ENCODE data around the gene PARP8. TPM values are rescaled to one million over a fixed set of nuclear protein-coding genes. Genes with fewer than 3 reads are reported as not detected.

PARP8 gene
- total RNA-seq, 2 experiments from 2014 or later = 42.9 to 48.3 TPM

- CTCF ChIA-PET = no interaction called here
- intact Hi-C loops (cut with micrococcal nuclease) = no loop called here
- Mint-ChIP-seq H3K36me3 (ENCODE audit: low read depth) (peaks cover 29% of the 10 kb centered on the region), H3K4me3 (no peak overlapping the region), H3K9me3 (no peaks in the 10 kb centered on the region), H3K27me3 (no peaks in the 10 kb centered on the region), H3K27ac (peak overlapping the region; percentile 75), H3K4me1 (ENCODE audit: low read depth) (peaks cover 77% of the 10 kb centered on the region)
- ATAC-seq (no peak), DNase-seq (no peak)
- POLR2A ChIA-PET = no interaction called here
- no peak for TF ChIP-seq CTCF (IDR thresholded peaks at IDR 0.05)
Observed at GRCh38 chr5:50697739-50698138, 31.3 kb downstream of the PARP8 start.

DNA sequence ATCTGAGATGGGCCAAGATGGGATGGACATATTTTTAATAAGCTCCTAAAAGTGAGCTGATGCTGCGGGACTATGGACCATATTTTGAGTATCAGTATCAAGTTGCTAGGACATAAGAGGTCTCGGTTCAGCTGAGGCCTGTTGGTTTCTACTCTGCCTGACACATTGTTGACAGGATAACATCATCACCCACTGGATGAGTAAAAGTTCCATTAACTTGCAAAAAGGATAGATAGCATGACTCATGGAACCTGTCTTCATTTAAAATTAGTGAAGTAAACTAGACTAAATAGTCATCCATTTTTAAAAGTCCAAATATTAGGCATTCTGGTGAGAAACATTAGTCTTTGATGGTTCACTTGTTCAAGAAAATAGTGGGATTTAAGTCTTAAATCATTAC is 33.3 kb downstream of the PARP8 start:
- Mint-ChIP-seq H3K4me3 (no peak overlapping the region), H3K4me1 (ENCODE audit: low read depth) (peaks cover 82% of the 10 kb centered on the region), H3K27ac (peak overlapping the region; percentile 75), H3K9me3 (no peaks in the 10 kb centered on the region), H3K27me3 (no peaks in the 10 kb centered on the region), H3K36me3 (ENCODE audit: low read depth) (peaks cover 27% of the 10 kb centered on the region)
- POLR2A ChIA-PET = no interaction called here
- intact Hi-C loops (cut with micrococcal nuclease) = no loop called here
- peak; percentile 50 for DNase-seq
- ATAC-seq = peak; percentile 80
- no peak for TF ChIP-seq CTCF (IDR thresholded peaks at IDR 0.05)
- CTCF ChIA-PET = interaction anchor here (1.2 to 1.4 kb wide), 2 partner anchors 9 to 26 kb away, joined by 3 to 4 read pairs; no protein-coding TSS in a partner anchor

DNA sequence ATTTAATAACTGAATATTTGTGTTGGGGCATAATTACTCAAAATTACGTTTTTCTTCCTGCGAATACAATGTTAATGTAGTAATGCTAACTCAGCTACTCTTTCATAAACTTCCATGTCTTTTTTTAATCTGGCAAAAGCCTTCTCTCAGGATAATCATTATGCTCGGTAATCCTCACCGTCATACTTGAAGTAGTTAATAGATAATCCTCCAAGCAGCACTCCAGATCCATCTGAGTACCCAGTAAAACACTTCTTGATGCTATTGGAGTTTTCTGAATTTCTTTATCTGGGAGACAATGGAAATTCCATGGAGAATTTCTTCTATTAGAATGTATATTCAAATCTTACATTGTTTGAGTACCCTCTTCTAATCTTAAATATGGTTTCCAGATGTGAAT is 34.3 kb downstream of the PARP8 start:
- TF ChIP-seq CTCF (IDR thresholded peaks at IDR 0.05) = no peak
- H3K4me1 Mint-ChIP-seq (ENCODE audit: low read depth) = peaks cover 80% of the 10 kb centered on the region
- ATAC-seq = no peak
- no peaks in the 10 kb centered on the region for H3K9me3 Mint-ChIP-seq
- H3K4me3 Mint-ChIP-seq = no peak overlapping the region
- H3K36me3 Mint-ChIP-seq (ENCODE audit: low read depth) = peaks cover 25% of the 10 kb centered on the region
- ChIA-PET POLR2A (no interaction called here), CTCF (interaction anchor here (1.2 kb wide), 1 partner anchor 8 kb away, joined by 3 read pairs; no protein-coding TSS in a partner anchor)
- intact Hi-C loops (cut with micrococcal nuclease) = no loop called here
- no peak for DNase-seq
- H3K27me3 Mint-ChIP-seq = no peaks in the 10 kb centered on the region
- peak overlapping the region; percentile 75 for H3K27ac Mint-ChIP-seq

DNA sequence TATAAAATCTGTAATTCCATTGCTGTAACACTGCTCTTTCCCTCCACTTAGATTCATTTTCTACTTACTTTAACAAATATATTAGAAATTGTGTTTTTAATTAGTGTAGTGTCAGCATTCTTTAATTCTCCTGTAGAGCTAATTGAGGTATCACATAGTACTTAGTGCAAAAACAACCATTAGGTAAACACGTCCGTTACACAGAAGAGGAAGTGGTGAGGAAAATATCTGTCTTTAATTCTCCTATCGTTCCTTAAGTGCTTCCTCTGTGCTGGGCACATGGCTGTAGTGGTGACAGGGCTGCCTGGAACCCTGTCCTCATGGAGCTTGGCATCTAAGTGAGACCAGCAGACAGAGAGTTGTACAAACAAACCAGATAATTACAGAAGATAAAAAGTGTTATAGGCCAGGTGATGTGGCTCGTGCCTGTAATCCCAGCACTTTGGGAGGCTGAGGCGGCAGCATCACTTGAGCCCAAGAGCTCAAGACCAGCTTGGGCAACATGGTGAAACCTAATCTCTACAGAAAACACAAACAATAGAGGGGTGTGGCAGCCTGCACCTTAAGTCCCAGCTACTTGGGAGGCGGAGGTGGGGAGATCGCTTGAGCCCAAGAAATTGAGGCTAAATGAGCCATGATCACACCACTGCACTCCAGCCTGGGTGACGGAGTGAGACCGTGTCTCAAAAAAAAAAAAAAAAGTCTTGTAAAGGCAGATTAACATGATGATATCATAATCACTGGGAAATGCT is 36.4 kb downstream of the PARP8 start:
- H3K36me3 Mint-ChIP-seq (ENCODE audit: low read depth) = peaks cover 22% of the 10 kb centered on the region
- POLR2A ChIA-PET = interaction anchor here (0.9 to 1.7 kb wide), 3 partner anchors 14 to 43 kb away, joined by 3 to 5 read pairs (median 3); no protein-coding TSS in a partner anchor
- ATAC-seq = peak; percentile 43

More for the DNA sequence above, 36.4 kb downstream of the PARP8 start:
- Mint-ChIP-seq H3K27ac (peak overlapping the region; percentile 93), H3K9me3 (no peaks in the 10 kb centered on the region), H3K4me3 (peak overlapping the region; percentile 31), H3K4me1 (ENCODE audit: low read depth) (peaks cover 79% of the 10 kb centered on the region), H3K27me3 (no peaks in the 10 kb centered on the region)
- intact Hi-C loops (cut with micrococcal nuclease) = no loop called here
- CTCF ChIA-PET = interaction anchor here (0.9 to 1.2 kb wide), 3 partner anchors 13 to 33 kb away, joined by 3 to 4 read pairs (median 3); no protein-coding TSS in a partner anchor
- no peak for DNase-seq
- TF ChIP-seq CTCF (IDR thresholded peaks at IDR 0.05) = no peak
